Kasumi-1 (cell line): ENCODE measurements around the gene KIAA0232.
"Not testable (repeated sequence)": the region's sequence is repeated elsewhere in the genome, so short reads cannot be mapped to it uniquely, and the experiment has no call there.

Experiments used
- DNase-seq, 2 experiments: peaks; one replicate each; lab custom pipeline; 2025; lab: John Stamatoyannopoulos, UW

Gene KIAA0232

GRCh38 chr4:6754481-6755087 lies 27.9 kb upstream of the KIAA0232 start:
- no peak for DNase-seq

GRCh38 chr4:6755088-6755753 lies 27.3 kb upstream of the KIAA0232 start:
- DNase-seq = no peak

GRCh38 chr4:6756345-6756744 lies 26.2 kb upstream of the KIAA0232 start:
- DNase-seq = not testable (repeated sequence)

DNA sequence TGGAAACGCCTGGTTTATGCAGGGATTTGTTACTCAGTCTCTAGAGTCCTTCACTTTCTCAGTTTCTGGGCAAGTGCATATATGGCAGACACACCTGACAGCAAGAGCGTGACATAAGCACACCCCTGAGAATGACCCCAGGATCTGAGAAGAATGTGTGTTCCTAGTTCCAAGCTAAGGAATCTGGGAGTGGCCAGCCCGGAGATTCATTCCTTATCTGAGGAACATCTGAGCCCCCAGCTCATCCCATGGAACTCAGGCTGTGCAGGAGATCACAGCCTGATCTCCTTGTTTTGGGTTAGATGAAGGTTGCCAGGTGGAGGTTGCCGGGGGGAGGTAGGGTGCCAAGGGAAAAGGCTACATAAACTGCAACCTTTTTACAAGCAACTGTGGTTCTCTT lies 23.8 kb upstream of the KIAA0232 start:
- no peak for DNase-seq

DNA sequence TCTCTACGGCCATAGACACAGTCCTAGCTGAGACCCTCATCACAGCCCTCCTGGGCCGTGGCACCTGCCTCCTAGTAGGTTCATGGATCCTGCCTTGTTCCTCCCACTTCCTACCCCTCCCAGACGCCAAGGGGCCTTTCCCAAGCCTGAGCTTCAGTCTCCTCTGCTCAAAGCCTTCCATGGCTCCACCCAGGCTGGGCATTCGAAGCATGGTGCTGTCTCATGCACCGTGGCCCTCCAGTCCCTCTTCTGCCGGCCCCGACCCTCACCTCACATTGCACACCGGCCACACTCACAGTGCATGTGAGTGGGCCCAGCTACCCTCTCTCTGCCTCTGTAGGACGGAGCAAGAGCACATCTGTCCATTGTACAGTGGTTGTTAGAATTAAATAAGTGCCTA lies 21.7 kb upstream of the KIAA0232 start:
- DNase-seq = no peak

DNA sequence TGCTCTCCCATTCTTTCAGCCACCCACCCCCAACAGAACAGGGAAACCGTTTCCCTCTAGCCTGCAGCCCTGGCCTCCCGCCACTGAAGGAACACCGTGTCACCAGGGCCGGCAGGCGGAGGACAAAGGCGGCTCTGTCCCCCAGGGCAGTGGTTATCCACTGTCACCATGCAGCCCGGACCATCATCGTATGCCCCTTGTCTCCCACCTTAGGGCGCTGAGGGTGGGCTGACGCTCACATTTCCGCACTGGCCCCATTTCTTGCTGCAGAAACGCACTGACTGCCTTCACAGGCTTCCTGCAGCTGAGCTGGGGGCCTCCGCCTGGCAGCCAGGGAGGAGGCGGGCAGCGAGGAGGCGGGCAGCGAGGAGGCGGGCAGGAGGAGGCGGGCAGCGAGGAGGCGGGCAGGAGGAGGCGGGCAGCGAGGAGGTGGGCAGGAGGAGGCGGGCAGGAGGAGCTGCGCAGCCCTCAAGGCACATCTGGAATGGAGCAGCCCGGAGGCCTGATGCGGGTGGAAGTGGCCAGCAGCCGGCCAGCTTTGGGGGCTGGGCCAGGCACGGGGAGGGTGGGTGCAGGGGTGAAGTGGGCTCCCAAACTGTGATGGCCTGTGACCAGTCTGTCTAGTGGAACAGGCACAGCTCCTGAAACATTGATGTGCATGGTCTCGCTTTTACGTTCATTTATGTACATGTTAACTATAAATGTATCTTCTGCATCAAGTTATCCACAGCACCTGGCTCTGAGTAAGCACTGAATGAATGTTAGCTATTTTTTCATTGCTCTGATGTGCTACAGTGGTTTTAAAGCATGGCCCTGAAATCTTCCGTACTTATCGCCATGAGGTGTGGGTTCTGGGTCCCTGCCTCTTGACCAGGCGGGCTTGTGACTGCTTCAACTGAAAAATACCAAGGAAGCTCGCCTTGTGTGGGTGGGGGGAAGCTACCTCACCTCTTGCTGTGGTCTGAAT lies 20.6 kb upstream of the KIAA0232 start:
- no peak for DNase-seq

GRCh38 chr4:6763330-6763851 lies 19.1 kb upstream of the KIAA0232 start:
- no peak for DNase-seq

DNA sequence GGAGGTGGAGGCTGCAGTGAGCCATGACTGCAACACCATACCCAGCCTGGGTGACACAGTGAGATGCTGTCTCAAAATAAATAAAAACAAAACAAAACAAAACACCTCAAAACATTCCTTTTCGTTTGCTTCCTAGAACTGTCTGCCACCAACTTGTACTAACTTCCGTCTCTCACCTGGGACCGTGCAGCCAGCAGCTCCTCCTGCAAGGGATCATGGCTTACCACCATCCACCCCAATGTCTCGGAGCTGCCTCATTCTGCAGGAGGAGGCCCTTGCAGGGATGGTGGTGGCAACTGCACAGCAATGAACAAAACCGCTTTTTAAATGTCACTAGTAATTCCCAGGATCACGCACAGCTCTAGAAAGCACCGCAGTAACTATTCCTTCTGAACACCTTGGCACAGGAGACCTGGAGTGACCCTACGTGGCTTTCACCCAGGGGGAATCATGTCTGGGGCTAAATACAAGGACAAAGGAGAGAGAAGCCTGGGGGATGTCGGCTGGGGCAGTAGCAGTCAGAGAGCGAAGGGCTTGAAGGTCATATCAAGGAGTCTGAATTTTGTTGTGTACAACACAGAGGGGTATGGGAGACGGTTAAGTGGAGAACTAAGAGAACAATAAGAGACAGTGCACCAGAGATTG lies 17.4 kb upstream of the KIAA0232 start:
- no peak for DNase-seq

DNA sequence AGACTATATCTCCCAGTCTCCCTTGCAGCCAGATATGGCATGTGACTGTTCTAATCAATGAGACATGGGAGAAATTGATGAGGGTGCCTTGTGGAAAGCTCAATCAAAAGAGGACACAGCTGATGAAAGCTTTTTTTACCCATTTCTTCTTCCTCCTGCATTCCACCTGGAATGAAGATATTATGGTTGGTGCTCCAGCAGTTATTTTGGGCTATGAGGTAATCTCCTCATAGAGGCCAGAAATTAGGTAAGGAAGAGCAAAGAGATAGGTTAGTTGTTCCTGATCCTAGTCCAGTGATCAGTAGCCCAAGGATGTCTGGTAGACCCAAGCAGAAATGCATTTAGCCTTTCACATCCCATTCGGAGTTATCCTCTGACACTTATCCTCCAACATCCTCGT lies 16.8 kb upstream of the KIAA0232 start:
- no peak for DNase-seq

- DNase-seq = no peak
Measured at GRCh38 chr4:6767386-6767747, 15.2 kb upstream of the KIAA0232 start.

GRCh38 chr4:6767748-6768538 lies 14.6 kb upstream of the KIAA0232 start:
- no peak for DNase-seq

DNA sequence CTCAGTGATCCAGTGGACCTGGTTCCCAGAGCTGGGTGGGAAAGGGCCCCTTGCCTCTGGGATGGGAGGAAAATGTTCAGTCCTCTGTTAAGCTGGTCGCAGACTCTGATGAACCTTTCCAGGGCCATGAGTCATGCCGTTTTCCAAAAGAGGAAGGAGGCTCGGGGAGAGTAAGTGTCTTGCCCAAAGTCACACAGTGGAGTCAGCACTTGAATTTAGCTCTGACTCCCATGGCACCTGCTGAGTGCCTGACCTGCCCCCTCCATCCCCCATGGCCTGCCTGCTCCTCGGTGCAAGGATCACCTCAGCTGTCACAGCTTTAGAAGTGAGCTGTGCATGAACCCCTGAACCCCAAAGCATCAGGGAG lies 14.0 kb upstream of the KIAA0232 start:
- DNase-seq = peak; percentile 75 to 78

DNA sequence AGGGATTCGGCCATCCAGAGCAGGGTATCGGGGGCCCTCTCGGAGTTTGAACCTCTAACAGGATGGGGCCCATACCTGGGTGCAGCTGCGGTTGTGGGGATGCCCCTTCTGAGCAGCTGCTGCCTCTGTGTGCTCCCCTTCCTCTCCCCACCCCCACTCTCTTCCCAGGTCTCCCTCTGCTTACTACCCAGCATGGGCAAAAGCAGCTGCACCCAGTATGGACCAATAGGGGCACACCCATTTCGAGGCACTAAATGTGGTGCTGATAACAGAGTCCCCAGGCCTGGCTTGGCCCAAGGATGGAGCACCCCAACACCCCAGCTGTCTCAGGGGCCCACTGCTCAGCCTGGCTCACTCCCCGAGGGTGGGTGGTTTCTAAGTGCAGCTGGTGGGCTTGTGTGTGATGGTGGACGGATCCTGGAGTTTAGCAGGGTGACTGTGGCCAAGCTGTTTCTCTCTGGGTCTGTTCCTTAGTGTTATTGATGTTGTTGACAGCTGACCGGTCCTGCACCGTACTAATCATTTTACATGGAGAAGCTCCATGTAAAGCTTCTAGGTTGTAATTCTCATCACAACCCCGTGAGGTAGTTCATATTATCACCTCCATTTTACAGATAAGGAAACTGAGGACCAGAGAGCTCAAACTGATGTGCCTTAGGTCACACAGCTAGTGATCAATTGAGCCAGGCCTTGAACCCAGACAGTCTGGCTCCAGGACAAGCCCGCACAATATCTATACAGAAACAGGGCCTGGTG lies 13.1 kb upstream of the KIAA0232 start:
- no peak for DNase-seq

- no peak for DNase-seq
Measured at GRCh38 chr4:6769989-6770420, 12.5 kb upstream of the KIAA0232 start.

- DNase-seq = no peak
Measured at GRCh38 chr4:6770581-6771228, 11.8 kb upstream of the KIAA0232 start.

- DNase-seq = no peak
Measured at GRCh38 chr4:6771229-6771671, 11.3 kb upstream of the KIAA0232 start.

- DNase-seq = no peak
Measured at GRCh38 chr4:6772223-6772928, 10.2 kb upstream of the KIAA0232 start.

- no peak for DNase-seq
Measured at GRCh38 chr4:6773106-6773505, 9.4 kb upstream of the KIAA0232 start.
